ENCODE measurements around the gene IZUMO1. TPM values are rescaled to one million over a fixed set of nuclear protein-coding genes. Genes with fewer than 3 reads are reported as not detected.

IZUMO1 gene
- total and polyA plus RNA-seq, 2 of the 13 experiments (the other 11 are each of a cell fraction or from before 2014, with no cell fraction given) = 0.07 to 0.22 TPM

DNA sequence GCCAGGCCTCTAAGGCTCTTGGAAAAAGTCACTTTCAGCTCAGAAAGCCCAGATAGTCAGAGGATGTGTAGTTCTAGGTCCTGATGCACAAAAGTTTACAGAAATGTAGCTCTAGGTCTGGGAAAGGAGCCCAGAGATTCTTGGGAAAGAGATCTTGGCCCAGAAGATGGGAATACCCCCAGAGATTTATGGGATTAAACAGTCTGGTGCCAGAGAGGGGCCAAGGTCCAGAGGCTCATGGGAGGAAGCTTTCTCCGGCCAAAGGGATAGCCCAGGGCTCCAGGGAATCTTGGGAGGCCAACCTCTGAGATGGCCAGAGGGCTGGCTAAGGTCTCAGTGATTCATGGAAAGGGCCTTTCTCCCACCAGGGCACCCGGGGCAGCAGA is 49.0 kb upstream of the IZUMO1 start:
- POLR2A ChIA-PET = interaction anchor here (0.9 to 2.3 kb wide), 8 partner anchors 11 to 174 kb away, joined by 3 to 53 read pairs (median 4); partner anchors contain the start of gene PPP1R15A
- Histone ChIP-seq H3K27ac (ENCODE audit: extremely low read length, insufficient read depth, low read length) (no peak overlapping the region), H3K4me3 (replicated peaks in 1 of 3; ENCODE audit: insufficient read depth in 1 of 3, low read depth in 2 of 3, low read length in 3 of 3) (peak overlapping the region in 2 of 3 experiments; percentile 22 to 44; a peak in 3 of 6 replicates), H3K4me2 (ENCODE audit: low read depth, low read length) (peak overlapping the region; percentile 61), H2AFZ (ENCODE audit: low read length) (no peak overlapping the region), H3K79me2 (ENCODE audit: insufficient read depth, low read length) (no peaks in the 10 kb centered on the region), H3K9me3 (ENCODE audit: low read length) (no peaks in the 10 kb centered on the region), H3K36me3 (replicated peaks in 1 of 2; ENCODE audit: control insufficient read depth in 1 of 2, insufficient read depth in 2 of 2, low read length in 2 of 2) (no peaks in the 10 kb centered on the region), H3K27me3 (ENCODE audit: control insufficient read depth in 1 of 2, insufficient read depth in 2 of 2, low read length in 2 of 2) (no peaks in the 10 kb centered on the region), H3K4me1 (ENCODE audit: insufficient read depth, low read length) (peaks cover 29% of the 10 kb centered on the region), H3K9ac (ENCODE audit: insufficient read depth, low read depth, low read length) (peak overlapping the region; percentile 61; the same call in 1 of the 2 replicates), H4K20me1 (ENCODE audit: insufficient read depth, low read length) (no peaks in the 10 kb centered on the region)
- FAIRE-seq = no peak
- no peak for DNase-seq (ENCODE audit: low spot score)
- CTCF ChIA-PET (ENCODE audit: low intra/inter-chr PET ratio, low total read pairs) = interaction anchor here (0.8 to 1.1 kb wide), 3 partner anchors 40 to 47 kb away, joined by 3 to 7 read pairs (median 3); partner anchors contain the start of gene HSD17B14
- WGBS (ENCODE audit: low lambda C conversion rate) = 25% methylated on average over 1 of the region's 2 CpGs
- in situ Hi-C loops (cut with HindIII; ENCODE audit: extremely low pct_ligation_motif_present, low pct_unique_long_range_greater_than_20kb) (loop anchor here (5.0 kb wide), 1 partner anchor 42 kb away; the partner anchor contains the start of gene HSD17B14), intact Hi-C loops (cut with micrococcal nuclease; ENCODE audit: unreplicated experiment) (loop anchor here (1.0 kb wide), 1 partner anchor 40 kb away; no protein-coding TSS in a partner anchor)
- BruUV-seq (replicated peaks) = no TSS peak
- ATAC-seq = peak; percentile 13
- TF ChIP-seq ZNF160 (CRISPR knock-in tag; IDR thresholded peaks at IDR 0.05) (no peak), ZNF124 (CRISPR knock-in tag; IDR thresholded peaks at IDR 0.05) (0 out of 2 replicates have a peak, but pooled peaks have one; percentile 9), POLR2G (IDR thresholded peaks at IDR 0.05; ENCODE audit: low read depth, low read length) (peak; percentile 37; the same call in 1 of the 2 replicates), KAT7 (CRISPR knock-in tag; IDR thresholded peaks at IDR 0.05; ENCODE audit: borderline replicate concordance) (0 out of 2 replicates have a peak, but pooled peaks have one; percentile 5)
- TF ChIP-seq, protein P1, sequence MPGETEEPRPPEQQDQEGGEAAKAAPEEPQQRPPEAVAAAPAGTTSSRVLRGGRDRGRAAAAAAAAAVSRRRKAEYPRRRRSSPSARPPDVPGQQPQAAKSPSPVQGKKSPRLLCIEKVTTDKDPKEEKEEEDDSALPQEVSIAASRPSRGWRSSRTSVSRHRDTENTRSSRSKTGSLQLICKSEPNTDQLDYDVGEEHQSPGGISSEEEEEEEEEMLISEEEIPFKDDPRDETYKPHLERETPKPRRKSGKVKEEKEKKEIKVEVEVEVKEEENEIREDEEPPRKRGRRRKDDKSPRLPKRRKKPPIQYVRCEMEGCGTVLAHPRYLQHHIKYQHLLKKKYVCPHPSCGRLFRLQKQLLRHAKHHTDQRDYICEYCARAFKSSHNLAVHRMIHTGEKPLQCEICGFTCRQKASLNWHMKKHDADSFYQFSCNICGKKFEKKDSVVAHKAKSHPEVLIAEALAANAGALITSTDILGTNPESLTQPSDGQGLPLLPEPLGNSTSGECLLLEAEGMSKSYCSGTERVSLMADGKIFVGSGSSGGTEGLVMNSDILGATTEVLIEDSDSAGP (CRISPR knock-in tag; IDR thresholded peaks at IDR 0.05; ENCODE audit: borderline replicate concordance) = 0 out of 2 replicates have a peak, but pooled peaks have one; percentile 13
- TF ChIP-seq, protein P2, sequence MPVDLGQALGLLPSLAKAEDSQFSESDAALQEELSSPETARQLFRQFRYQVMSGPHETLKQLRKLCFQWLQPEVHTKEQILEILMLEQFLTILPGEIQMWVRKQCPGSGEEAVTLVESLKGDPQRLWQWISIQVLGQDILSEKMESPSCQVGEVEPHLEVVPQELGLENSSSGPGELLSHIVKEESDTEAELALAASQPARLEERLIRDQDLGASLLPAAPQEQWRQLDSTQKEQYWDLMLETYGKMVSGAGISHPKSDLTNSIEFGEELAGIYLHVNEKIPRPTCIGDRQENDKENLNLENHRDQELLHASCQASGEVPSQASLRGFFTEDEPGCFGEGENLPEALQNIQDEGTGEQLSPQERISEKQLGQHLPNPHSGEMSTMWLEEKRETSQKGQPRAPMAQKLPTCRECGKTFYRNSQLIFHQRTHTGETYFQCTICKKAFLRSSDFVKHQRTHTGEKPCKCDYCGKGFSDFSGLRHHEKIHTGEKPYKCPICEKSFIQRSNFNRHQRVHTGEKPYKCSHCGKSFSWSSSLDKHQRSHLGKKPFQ (CRISPR knock-in tag; IDR thresholded peaks at IDR 0.05; ENCODE audit: insufficient replicate concordance) = no peak
- TF ChIP-seq, protein P3, sequence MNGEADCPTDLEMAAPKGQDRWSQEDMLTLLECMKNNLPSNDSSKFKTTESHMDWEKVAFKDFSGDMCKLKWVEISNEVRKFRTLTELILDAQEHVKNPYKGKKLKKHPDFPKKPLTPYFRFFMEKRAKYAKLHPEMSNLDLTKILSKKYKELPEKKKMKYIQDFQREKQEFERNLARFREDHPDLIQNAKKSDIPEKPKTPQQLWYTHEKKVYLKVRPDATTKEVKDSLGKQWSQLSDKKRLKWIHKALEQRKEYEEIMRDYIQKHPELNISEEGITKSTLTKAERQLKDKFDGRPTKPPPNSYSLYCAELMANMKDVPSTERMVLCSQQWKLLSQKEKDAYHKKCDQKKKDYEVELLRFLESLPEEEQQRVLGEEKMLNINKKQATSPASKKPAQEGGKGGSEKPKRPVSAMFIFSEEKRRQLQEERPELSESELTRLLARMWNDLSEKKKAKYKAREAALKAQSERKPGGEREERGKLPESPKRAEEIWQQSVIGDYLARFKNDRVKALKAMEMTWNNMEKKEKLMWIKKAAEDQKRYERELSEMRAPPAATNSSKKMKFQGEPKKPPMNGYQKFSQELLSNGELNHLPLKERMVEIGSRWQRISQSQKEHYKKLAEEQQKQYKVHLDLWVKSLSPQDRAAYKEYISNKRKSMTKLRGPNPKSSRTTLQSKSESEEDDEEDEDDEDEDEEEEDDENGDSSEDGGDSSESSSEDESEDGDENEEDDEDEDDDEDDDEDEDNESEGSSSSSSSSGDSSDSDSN (CRISPR knock-in tag; IDR thresholded peaks at IDR 0.05) = 0 out of 2 replicates have a peak, but pooled peaks have one; percentile 3
- TF ChIP-seq, protein P4, sequence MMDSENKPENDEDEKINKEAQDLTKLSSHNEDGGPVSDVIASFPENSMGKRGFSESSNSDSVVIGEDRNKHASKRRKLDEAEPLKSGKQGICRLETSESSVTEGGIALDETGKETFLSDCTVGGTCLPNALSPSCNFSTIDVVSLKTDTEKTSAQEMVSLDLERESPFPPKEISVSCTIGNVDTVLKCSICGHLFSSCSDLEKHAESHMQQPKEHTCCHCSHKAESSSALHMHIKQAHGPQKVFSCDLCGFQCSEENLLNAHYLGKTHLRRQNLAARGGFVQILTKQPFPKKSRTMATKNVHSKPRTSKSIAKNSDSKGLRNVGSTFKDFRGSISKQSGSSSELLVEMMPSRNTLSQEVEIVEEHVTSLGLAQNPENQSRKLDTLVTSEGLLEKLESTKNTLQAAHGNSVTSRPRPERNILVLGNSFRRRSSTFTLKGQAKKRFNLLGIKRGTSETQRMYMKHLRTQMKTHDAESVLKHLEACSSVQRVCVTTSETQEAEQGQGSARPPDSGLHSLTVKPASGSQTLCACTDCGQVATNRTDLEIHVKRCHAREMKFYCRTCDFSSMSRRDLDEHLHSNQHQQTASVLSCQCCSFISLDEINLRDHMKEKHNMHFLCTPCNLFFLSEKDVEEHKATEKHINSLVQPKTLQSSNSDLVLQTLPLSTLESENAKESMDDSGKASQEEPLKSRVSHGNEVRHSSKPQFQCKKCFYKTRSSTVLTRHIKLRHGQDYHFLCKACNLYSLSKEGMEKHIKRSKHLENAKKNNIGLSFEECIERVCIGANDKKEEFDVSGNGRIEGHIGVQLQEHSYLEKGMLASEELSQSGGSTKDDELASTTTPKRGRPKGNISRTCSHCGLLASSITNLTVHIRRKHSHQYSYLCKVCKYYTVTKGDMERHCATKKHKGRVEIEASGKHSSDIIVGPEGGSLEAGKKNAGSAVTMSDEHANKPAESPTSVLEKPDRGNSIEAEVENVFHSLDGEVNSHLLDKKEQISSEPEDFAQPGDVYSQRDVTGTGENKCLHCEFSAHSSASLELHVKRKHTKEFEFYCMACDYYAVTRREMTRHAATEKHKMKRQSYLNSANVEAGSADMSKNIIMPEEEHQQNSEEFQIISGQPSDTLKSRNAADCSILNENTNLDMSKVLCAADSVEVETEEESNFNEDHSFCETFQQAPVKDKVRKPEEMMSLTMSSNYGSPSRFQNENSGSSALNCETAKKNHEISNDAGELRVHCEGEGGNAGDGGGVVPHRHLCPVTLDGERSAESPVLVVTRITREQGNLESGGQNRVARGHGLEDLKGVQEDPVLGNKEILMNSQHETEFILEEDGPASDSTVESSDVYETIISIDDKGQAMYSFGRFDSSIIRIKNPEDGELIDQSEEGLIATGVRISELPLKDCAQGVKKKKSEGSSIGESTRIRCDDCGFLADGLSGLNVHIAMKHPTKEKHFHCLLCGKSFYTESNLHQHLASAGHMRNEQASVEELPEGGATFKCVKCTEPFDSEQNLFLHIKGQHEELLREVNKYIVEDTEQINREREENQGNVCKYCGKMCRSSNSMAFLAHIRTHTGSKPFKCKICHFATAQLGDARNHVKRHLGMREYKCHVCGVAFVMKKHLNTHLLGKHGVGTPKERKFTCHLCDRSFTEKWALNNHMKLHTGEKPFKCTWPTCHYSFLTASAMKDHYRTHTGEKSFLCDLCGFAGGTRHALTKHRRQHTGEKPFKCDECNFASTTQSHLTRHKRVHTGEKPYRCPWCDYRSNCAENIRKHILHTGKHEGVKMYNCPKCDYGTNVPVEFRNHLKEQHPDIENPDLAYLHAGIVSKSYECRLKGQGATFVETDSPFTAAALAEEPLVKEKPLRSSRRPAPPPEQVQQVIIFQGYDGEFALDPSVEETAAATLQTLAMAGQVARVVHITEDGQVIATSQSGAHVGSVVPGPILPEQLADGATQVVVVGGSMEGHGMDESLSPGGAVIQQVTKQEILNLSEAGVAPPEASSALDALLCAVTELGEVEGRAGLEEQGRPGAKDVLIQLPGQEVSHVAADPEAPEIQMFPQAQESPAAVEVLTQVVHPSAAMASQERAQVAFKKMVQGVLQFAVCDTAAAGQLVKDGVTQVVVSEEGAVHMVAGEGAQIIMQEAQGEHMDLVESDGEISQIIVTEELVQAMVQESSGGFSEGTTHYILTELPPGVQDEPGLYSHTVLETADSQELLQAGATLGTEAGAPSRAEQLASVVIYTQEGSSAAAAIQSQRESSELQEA (CRISPR knock-in tag; IDR thresholded peaks at IDR 0.05; ENCODE audit: not compliant biosample characterization) = no peak

Data from HepG2 (cell line).